HEK293T (cell line): ENCODE measurements around the gene TYK2.

Source experiments
- ELF4 ChIP-seq: fragments of 450-650 bp; IDR thresholded peaks from 2 replicates; pipeline ENCODE4 v1.6.1; 2017; ENCODE audit warnings: antibody characterized with exemption
- FOXA1 ChIP-seq: fragments of 450-650 bp; IDR thresholded peaks from 2 replicates; pipeline ENCODE4 v1.6.1; 2016; ENCODE audit warnings: mild to moderate bottlenecking
- FOXK2 ChIP-seq: fragments of 450-650 bp; IDR thresholded peaks from 2 replicates; pipeline ENCODE4 v1.6.1; 2016; ENCODE audit warnings: mild to moderate bottlenecking
- FOXM1 ChIP-seq: fragments of 450-650 bp; IDR thresholded peaks from 2 replicates; pipeline ENCODE4 v1.6.1; 2017; ENCODE audit warnings: mild to moderate bottlenecking, borderline replicate concordance
- HDGF ChIP-seq: fragments of 450-650 bp; IDR thresholded peaks from 2 replicates; pipeline ENCODE4 v1.6.1; 2017; ENCODE audit warnings: antibody characterized with exemption, borderline replicate concordance
- L3MBTL2 ChIP-seq: fragments of 450-650 bp; conservative IDR thresholded peaks from 2 replicates; pipeline ENCODE4 v1.6.1; 2016; ENCODE audit warnings: mild to moderate bottlenecking
- PKNOX1 ChIP-seq: fragments of 450-650 bp; IDR thresholded peaks from 2 replicates; pipeline ENCODE4 v1.6.1; 2016
- SP1 ChIP-seq: fragments of 450-650 bp; IDR thresholded peaks from 2 replicates; pipeline ENCODE4 v1.6.1; 2017
- TARDBP ChIP-seq: fragments of 450-650 bp; IDR thresholded peaks from 2 replicates; pipeline ENCODE4 v1.6.1; 2016

GRCh38 chr19:10332965-10333757, 47.2 kb downstream of the TYK2 start, which contains the start of gene RAVER1:
- TF ChIP-seq HDGF (no peak), ELF4 (no peak), PKNOX1 (no peak), FOXM1 (peak; percentile 39; the same call in 1 of the 2 replicates), FOXK2 (no peak), SP1 (no peak), L3MBTL2 (peak; percentile 84), FOXA1 (no peak), TARDBP (peak; percentile 89)
